Lower leg skin (tissue), 4 donors: ENCODE measurements around the gene SF3A1. TPM values are rescaled to one million over a fixed set of nuclear protein-coding genes. Genes with fewer than 3 reads are reported as not detected.

ENCODE experiments used
- DNase-seq, 2 donors: peaks; one replicate each; pipeline ENCODE4 v3.0.0-alpha.2; 2019; ENCODE audit warnings: low spot score in 2 of 2
- H3K4me3 ChIP-seq: fragments of 200-600 bp; sonication (generic); 2 replicates; pipeline ENCODE4 v1.5.1; 2017; ENCODE audit warnings: mild to moderate bottlenecking, low read depth; ENCODE audit not compliant: poor library complexity, severe bottlenecking
- CTCF ChIP-seq, 3 donors: fragments of 450-650 bp; IDR thresholded peaks; one replicate each; pipeline ENCODE4 v1.5.1; 2016; ENCODE audit warnings: antibody characterized with exemption in 3 of 3, mild to moderate bottlenecking in 3 of 3, moderate library complexity in 2 of 3
- POLR2A ChIP-seq, 2 donors: fragments of 450-650 bp; IDR thresholded peaks; one replicate each; pipeline ENCODE4 v1.6.1; 2016 to 2017; ENCODE audit warnings: antibody characterized with exemption in 2 of 2, mild to moderate bottlenecking in 1 of 2, moderate library complexity in 1 of 2
- WGBS, 2 donors: methylation state at CpG; one replicate each; pipeline ENCODE4 v1.1.5; 2018; 5-methylcytosine and 5-hydroxymethylcytosine counted together
- intact Hi-C: fragments of 100-400 bp; cut with DNase I; formaldehyde crosslinking; loops from one replicate; pipeline ENCODE4 v1.15.0; 2023; ENCODE audit warnings: low total_unique reads
- total RNA-seq, 4 donors: library from RNA; depleted of rRNA; stranded (reverse); fragments of >200 nt; gene quantifications; one replicate each; pipeline ENCODE4 v1.1.0, GENCODE V29; 2016

SF3A1 gene
- total RNA-seq, 4 donors from 2014 or later, result 72.4 to 169 (median 114) TPM

DNA sequence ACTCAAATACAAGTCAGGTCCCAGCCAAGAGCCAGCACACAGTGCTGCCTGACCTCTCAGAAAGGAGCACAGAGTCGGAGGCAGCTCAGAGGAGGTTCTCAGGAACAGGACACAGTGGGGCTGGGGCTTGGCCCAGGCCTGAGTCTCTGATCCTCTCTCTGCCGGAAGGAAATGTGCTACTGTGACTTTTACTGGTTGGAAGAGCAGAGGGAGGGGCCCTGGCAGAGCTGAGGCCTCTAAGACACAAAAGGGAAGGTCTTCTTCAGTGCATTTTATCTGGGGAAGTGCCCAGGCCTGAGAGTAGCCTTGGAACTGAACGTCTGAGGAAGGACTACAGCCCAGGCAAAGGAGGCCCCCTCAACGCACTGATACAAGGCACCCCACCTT, 51.2 kb downstream of the SF3A1 start:
- TF ChIP-seq CTCF (IDR thresholded peaks at IDR 0.05) (no peak), POLR2A (IDR thresholded peaks at IDR 0.05) (no peak)
- no peak overlapping the region for H3K4me3 ChIP-seq
- WGBS, 2 donors, result 4% methylated on average over 4 of the region's 4 CpGs
- intact Hi-C loops, result no loop called here
- DNase-seq, result peak; percentile 76 to 92

GRCh38 chr22:30304495-30305244, 52.0 kb downstream of the SF3A1 start:
- no peak for DNase-seq
- intact Hi-C loops, result no loop called here
- WGBS, 2 donors, result 21 to 27% methylated on average over 7 of the region's 7 CpGs
- TF ChIP-seq CTCF (IDR thresholded peaks at IDR 0.05), result no peak
- TF ChIP-seq POLR2A (IDR thresholded peaks at IDR 0.05), result no peak
- H3K4me3 ChIP-seq, result no peak overlapping the region

GRCh38 chr22:30302810-30303138, 53.9 kb downstream of the SF3A1 start:
- DNase-seq, result no peak
- no peak overlapping the region for H3K4me3 ChIP-seq
- intact Hi-C loops, result no loop called here
- 38 to 41% methylated on average over 5 of the region's 5 CpGs for WGBS, 2 donors
- TF ChIP-seq CTCF (IDR thresholded peaks at IDR 0.05), result no peak
- TF ChIP-seq POLR2A (IDR thresholded peaks at IDR 0.05), result no peak

DNA sequence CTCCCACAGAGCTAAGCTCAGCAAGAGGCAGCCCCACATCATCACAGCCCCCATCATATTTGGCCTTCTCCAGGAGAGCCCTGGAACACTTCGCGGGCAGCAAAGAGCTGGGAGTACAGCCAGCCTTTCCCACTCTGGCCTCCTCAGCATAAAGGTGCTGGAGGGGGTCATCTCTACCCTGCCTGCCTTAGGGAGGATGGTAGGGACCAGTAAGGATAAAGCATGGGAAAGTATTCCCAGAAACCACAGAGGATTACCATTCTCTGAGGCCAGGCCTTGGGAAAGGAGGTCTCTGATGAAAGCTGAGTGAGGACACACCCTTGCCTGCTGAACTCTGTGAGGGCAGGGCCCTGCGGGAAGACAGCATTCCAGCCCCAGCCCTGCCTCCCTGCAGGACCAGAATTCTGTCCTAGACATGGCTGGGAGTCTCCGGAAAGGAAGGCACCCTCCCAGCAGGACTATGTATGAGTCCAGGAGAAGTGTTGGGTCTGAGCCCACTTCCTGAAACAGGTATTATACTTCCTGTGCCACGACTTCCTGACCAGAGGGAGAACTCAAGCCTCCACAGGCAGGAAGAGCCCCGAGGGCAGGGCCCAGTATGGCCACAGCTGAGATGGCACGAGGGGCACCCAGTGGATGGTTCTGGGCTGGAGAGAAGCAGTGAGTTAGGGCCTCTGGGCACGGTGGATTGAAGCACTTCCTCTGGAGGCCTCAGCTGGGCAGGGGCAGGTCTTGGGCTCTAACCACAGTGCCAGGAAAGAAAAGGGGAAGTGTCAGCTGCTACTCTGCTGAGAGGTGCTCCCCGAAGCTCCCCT, 54.5 kb downstream of the SF3A1 start:
- intact Hi-C loops, result no loop called here
- DNase-seq, result peak in 1 of 2 donors; percentile 56
- WGBS, 2 donors, result 34 to 40% methylated on average over 9 of the region's 9 CpGs
- no peak overlapping the region for H3K4me3 ChIP-seq
- no peak for TF ChIP-seq POLR2A (IDR thresholded peaks at IDR 0.05)
- TF ChIP-seq CTCF (IDR thresholded peaks at IDR 0.05), result no peak

GRCh38 chr22:30299322-30299721, 57.4 kb downstream of the SF3A1 start:
- H3K4me3 ChIP-seq, result no peak overlapping the region
- 80 to 82% methylated on average over 13 of the region's 13 CpGs for WGBS, 2 donors
- TF ChIP-seq CTCF (IDR thresholded peaks at IDR 0.05) (no peak), POLR2A (IDR thresholded peaks at IDR 0.05) (no peak)
- intact Hi-C loops, result no loop called here
- DNase-seq, result no peak
